Medulla oblongata (tissue), 1 donor: ENCODE measurements around the gene ADM5.
A peak's percentile ranks its signal among the peaks of the same experiment; 100 is the strongest.

Source experiments
- DNase-seq: peaks from one replicate; pipeline ENCODE4 v3.0.0-alpha.2; 2015; ENCODE audit errors: extremely low spot score

The ADM5 gene

DNA sequence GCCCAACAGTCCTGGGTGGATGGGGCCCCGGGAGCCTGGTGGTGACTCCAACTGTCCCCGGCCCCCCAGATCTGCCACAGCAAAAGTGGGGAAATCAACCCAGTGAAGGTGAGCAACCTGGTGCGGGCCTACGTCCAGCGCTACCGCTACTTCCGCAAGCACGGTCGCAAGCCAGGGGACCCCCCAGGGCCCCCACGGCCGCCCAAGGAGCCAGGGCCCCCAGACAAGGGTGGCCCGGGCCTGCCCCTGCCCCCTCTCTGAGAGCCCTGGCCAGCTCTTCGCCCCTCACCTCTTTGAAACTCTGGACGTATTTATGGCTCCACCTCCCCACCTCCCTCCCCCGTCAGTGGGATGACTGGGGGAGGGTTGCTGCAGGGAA lies 31.3 kb upstream of the ADM5 start:
- no peak for DNase-seq

GRCh38 chr19:49658566-49659442 lies 30.6 kb upstream of the ADM5 start:
- DNase-seq, result no peak

GRCh38 chr19:49660338-49660961 lies 28.9 kb upstream of the ADM5 start:
- DNase-seq, result no peak

DNA sequence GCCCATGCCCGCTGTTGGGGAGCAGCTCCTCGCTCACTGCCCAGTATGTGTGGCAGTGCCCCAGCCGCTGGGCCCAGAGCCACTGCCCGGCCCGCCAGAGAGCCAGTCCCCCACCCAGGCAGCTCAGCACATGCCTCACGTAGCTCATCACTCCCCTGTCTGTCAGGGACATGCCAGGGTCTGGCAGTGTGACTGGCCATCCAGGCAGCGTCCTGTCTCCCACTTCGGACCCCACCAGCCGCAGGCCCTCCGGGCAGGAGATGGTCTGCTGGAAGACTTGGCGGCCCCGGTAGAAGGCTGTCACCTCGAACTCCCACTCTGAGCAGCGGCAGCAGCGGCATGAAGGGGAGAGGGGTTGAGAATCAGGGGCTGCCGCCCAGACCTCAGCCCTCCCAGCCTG lies 27.4 kb upstream of the ADM5 start:
- DNase-seq, result no peak

DNA sequence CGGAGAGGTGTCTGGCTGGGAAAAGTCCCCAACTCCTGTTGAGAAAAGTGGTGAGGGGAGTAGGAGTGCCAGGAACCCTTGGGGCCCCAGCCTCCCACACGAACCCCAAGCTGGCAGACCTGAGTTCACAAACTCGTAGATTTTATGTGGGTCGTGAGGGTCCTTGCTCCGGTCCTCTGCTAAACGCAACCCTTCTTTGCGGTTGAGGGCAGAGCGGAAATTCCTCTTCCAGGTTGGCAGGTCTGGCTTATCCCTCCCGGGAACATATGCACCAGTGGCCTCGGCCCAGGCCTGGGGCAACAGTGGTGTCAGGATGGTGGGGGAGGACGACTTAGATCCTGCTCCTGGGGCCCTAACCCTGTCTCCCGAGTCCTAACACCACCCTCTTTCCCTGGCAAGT lies 26.2 kb upstream of the ADM5 start:
- no peak for DNase-seq

GRCh38 chr19:49664171-49665035 lies 25.0 kb upstream of the ADM5 start:
- DNase-seq, result peak; percentile 87

DNA sequence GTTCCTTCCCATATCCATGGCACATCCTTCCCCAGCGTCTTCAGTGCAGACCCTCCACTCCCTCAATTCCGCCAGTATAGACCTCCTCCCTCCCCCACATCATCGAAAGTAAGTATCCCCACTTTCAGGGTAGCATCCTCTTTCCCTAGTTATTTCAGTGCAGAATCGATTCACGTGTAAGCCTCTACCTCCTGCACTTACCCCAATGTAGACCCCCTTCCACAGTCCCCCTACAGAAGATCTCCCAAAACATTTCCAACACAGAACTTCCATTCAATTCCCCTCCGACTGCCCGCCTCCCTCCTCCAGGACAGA lies 24.4 kb upstream of the ADM5 start:
- peak; percentile 10 for DNase-seq

DNA sequence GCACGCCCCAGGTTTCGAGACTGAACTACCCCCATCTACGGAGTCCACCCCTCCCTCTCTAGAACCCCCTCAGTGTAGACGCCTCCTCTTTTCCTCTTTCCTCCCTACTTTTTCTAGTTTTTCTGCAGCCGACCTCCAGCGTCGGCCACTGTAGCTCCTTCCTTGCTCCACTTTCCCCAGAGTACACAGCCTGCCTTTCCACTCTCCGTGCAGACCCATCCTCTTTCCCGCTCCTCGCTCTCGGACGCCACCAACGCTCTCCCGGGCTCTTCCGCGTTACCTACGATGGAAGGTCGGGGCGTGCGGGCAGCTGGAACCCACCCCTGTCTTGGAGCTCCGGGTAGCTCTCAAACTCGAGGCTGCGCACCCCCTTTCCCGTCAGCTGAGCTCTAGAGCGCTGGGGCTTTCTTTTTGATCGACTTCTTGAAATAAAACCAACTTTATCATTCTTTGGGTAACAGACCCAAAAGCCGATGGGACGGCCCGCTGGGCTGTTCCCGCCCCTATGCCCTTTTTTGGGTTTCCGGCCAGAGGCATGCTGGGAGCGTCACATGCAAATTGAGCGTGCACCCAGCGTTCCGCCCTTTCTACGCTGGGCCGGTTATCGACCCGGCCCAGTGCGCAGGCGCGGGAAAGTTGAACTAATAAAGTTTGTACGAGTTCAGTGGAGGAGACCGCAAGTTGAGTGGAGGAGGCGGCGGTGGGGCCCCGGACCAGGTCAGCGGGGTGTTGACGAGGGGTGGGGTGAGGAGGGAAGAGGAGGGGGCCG lies 23.9 kb upstream of the ADM5 start, which contains the start of the genes BCL2L12 and IRF3:
TSS of gene BCL2L12 (plus strand) at position 583 of the 769 bp plus-strand sequence. CDS start 760 bp downstream, outside the sequence.
TSS of gene IRF3 (minus strand) at position 507 of the 769 bp plus-strand sequence. CDS start 1,019 bp downstream, outside the sequence.
- peak; percentile 97 for DNase-seq

- no peak for DNase-seq
Observed at GRCh38 chr19:49666120-49666444, 23.3 kb upstream of the ADM5 start.

DNA sequence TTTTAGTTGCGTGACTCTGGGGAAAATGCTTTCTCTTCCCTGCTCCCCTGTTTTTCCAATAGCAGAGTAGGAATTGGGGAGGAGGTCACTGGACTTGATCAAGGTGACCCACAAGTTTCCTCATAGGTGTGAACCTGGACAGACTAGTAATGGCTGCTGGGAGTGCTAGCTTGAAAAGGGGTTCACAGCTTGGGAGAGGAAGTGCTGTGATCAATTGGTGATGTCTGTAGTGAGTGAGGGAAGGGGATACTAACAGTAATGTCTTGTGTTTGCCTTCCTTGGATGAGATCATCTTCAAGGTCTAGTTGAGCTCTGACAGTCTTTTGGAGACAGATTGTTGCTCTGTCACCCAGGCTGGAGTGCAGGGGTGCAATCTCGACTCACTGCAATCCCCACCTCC lies 21.9 kb upstream of the ADM5 start:
- DNase-seq, result no peak

- DNase-seq, result no peak
Observed at GRCh38 chr19:49669516-49669915, 19.9 kb upstream of the ADM5 start.

GRCh38 chr19:49672131-49672919 lies 17.1 kb upstream of the ADM5 start:
- DNase-seq, result peak; percentile 80

- no peak for DNase-seq
Observed at GRCh38 chr19:49676136-49676783, 13.1 kb upstream of the ADM5 start.

GRCh38 chr19:49676784-49677230 lies 12.6 kb upstream of the ADM5 start:
- peak; percentile 100 for DNase-seq

- peak; percentile 45 for DNase-seq
Observed at GRCh38 chr19:49677231-49677900, 12.0 kb upstream of the ADM5 start, which contains the start of gene PRMT1. TSS of gene PRMT1 (plus strand) at chr19:49677271. CDS start at chr19:49677281, 10 bp downstream.

DNA sequence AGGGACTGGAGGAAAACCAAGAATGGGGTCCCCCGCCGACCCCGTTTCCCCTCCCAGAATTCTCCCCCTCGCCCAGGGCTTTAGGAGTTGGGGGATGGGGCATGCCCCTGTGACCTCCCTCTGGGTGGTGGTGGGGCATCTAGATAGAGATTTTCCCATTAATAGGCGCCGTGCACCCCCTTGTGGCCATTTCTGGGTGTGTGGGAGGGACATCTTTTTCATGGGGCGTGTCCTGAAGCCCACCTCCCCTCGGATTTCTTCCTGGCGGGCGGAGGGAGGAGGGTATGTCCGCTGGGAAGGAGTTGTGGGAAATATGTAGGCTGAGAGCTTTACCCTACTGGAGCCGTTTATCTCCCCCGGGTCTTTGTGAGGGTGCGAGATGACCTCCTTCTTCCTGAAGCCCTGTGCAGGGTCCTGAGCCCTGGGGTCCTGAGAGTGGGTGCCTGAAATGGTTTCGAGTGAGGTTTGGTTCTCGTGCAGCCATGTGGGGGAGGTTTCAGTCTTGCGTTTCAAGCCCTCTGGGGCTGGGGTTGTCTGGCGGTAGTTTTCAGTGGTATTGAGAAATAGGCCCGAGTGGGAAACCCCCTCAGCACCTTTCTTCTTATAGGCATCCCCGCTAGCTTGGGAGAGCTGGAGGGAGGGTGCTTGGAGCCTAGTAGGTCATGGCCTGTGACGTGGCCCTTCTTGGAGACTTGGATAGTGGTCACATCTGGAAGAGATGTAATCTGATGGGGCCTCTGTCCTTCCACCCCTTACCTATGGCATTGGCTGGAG lies 11.3 kb upstream of the ADM5 start:
- peak; percentile 76 for DNase-seq

- no peak for DNase-seq
Observed at GRCh38 chr19:49678985-49679770, 10.2 kb upstream of the ADM5 start.
